GM23338 (cell line): ENCODE results near the gene SLC35F6. TPM values are rescaled to one million over a fixed set of nuclear protein-coding genes. Genes with fewer than 3 reads are reported as not detected.

Experiments used
- ATAC-seq: fragments of 200-7000 bp; cut with Tn5 transposase; 3 replicates; pipeline ENCODE4 v1.9.1; 2020
- DNase-seq: peaks from one replicate; pipeline ENCODE4 v3.0.0-alpha.2; 2015; ENCODE audit warnings: low spot score
- H2AFZ ChIP-seq: fragments of 200-600 bp; sonication (generic); 2 replicates; pipeline ENCODE4 v1.8.0; 2016; ENCODE audit warnings: antibody characterized with exemption, mild to moderate bottlenecking, moderate library complexity
- H3F3A ChIP-seq: fragments of 200-600 bp; sonication (generic); replicated peaks from 2 replicates; pipeline ENCODE4 v1.8.0; 2017; ENCODE audit warnings: antibody characterized with exemption, mixed run types, low read depth
- H3K27ac ChIP-seq: fragments of 200-600 bp; sonication (generic); 2 replicates; pipeline ENCODE4 v1.6.1; 2016; ENCODE audit warnings: low read depth
- H3K27me3 ChIP-seq: fragments of 200-600 bp; sonication (generic); 2 replicates; pipeline ENCODE4 v1.8.0; 2016; ENCODE audit warnings: mild to moderate bottlenecking, mixed run types, moderate library complexity; ENCODE audit not compliant: insufficient read depth
- H3K36me3 ChIP-seq: fragments of 200-600 bp; sonication (generic); 2 replicates; pipeline ENCODE4 v1.8.0; 2016; ENCODE audit warnings: mild to moderate bottlenecking; ENCODE audit not compliant: insufficient read depth
- H3K4me1 ChIP-seq: fragments of 200-600 bp; sonication (generic); 2 replicates; pipeline ENCODE4 v1.8.0; 2016; ENCODE audit warnings: mild to moderate bottlenecking, moderate library complexity; ENCODE audit not compliant: insufficient read depth
- H3K4me2 ChIP-seq: fragments of 200-600 bp; sonication (generic); 2 replicates; pipeline ENCODE4 v1.7.1; 2017; ENCODE audit warnings: mixed run types
- H3K4me3 ChIP-seq: fragments of 200-600 bp; sonication (generic); 2 replicates; pipeline ENCODE4 v1.6.1; 2016; ENCODE audit warnings: mixed run types
- H3K79me2 ChIP-seq: fragments of 200-600 bp; sonication (generic); replicated peaks from 2 replicates; pipeline ENCODE4 v1.8.0; 2017; ENCODE audit warnings: mild to moderate bottlenecking; ENCODE audit not compliant: insufficient read depth
- H3K9me2 ChIP-seq: fragments of 200-600 bp; sonication (generic); 2 replicates; pipeline ENCODE4 v1.8.0; 2017; ENCODE audit not compliant: insufficient read depth
- H4K20me1 ChIP-seq: fragments of 200-600 bp; sonication (generic); replicated peaks from 2 replicates; pipeline ENCODE4 v1.8.0; 2017; ENCODE audit warnings: mild to moderate bottlenecking; ENCODE audit not compliant: insufficient read depth
- H3K27ac Mint-ChIP-seq: 2 replicates; pipeline ENCODE4 v1.8.0; 2020; ENCODE audit warnings: inconsistent platforms, mild to moderate bottlenecking, moderate library complexity, mixed read lengths
- H3K27me3 Mint-ChIP-seq: 3 replicates; pipeline ENCODE4 v1.8.0; 2022; ENCODE audit warnings: low read depth, mild to moderate bottlenecking, moderate library complexity, mixed read lengths, inconsistent platforms; ENCODE audit not compliant: insufficient read depth, poor library complexity
- H3K36me3 Mint-ChIP-seq: 3 replicates; pipeline ENCODE4 v1.8.0; 2021; ENCODE audit warnings: low read depth, mild to moderate bottlenecking, inconsistent platforms, moderate library complexity, mixed read lengths
- H3K4me1 Mint-ChIP-seq: 3 replicates; pipeline ENCODE4 v1.8.0; 2020; ENCODE audit warnings: mild to moderate bottlenecking, inconsistent platforms, mixed read lengths
- H3K4me3 Mint-ChIP-seq: 3 replicates; pipeline ENCODE4 v1.8.0; 2021; ENCODE audit warnings: moderate library complexity, mild to moderate bottlenecking, inconsistent platforms, mixed read lengths
- H3K9me3 Mint-ChIP-seq: 3 replicates; pipeline ENCODE4 v1.8.0; 2020; ENCODE audit warnings: moderate library complexity, mild to moderate bottlenecking, inconsistent platforms, mixed read lengths
- CREB1 ChIP-seq: fragments of 250-450 bp; sonication (Bioruptor Pico); IDR thresholded peaks from 2 replicates; pipeline ENCODE4 v1.5.0; 2020; ENCODE audit warnings: low read depth, mild to moderate bottlenecking, moderate library complexity
- CTCF ChIP-seq, 2 experiments: fragments of 200-600 bp in 1 of 2; sonication (generic) in 1 of 2; conservative IDR thresholded peaks; 2 replicates each; pipeline versions ENCODE4 v1.5.1 to v1.6.1; 2016 to 2017; ENCODE audit warnings: antibody characterized with exemption in 2 of 2, low read depth in 2 of 2, mild to moderate bottlenecking in 2 of 2, moderate library complexity in 1 of 2
- ETS1 ChIP-seq: IDR thresholded peaks from 2 replicates; pipeline ENCODE4 v1.6.1; 2016; ENCODE audit warnings: antibody characterized with exemption
- JUNB ChIP-seq: IDR thresholded peaks from one replicate; pipeline ENCODE4 v1.6.1; 2016; ENCODE audit warnings: antibody characterized with exemption; ENCODE audit not compliant: unreplicated experiment
- NANOG ChIP-seq: IDR thresholded peaks from 2 replicates; pipeline ENCODE4 v1.6.1; 2016; ENCODE audit warnings: antibody characterized with exemption, borderline replicate concordance
- polyA plus RNA-seq: library from polyadenylated mRNA; unstranded; fragments of >200 nt; fragmentation: Nextera tagmentation; extraction: Ambion mirVana; gene quantifications from 2 replicates; pipeline ENCODE4 v1.2.1, GENCODE V29; 2016
- total RNA-seq: library from RNA; depleted of rRNA; stranded (reverse); fragments of >200 nt; shearing (Covaris generic); gene quantifications from 2 replicates; pipeline ENCODE4 v1.2.3, GENCODE V29; 2014

Gene SLC35F6
- total and polyA plus RNA-seq, 2 experiments from 2014 or later: 6.0 to 15.0 TPM

- H3K4me3 ChIP-seq: no peak overlapping the region
- DNase-seq (no peak), ATAC-seq (no peak)
- no peaks in the 10 kb centered on the region for H3K79me2 ChIP-seq
- no peak overlapping the region for H3K4me3 Mint-ChIP-seq
- no peak overlapping the region for H3K27ac ChIP-seq
- no peaks in the 10 kb centered on the region for H3K9me2 ChIP-seq
- no peaks in the 10 kb centered on the region for H4K20me1 ChIP-seq
- H3K4me1 Mint-ChIP-seq: peaks cover 15% of the 10 kb centered on the region
- peaks cover 9% of the 10 kb centered on the region for H3K4me1 ChIP-seq
- no peak overlapping the region for H2AFZ ChIP-seq
- H3F3A ChIP-seq: no peaks in the 10 kb centered on the region
- H3K9me3 Mint-ChIP-seq: no peaks in the 10 kb centered on the region; the same call in 2 of the 3 replicates
- H3K36me3 ChIP-seq: no peaks in the 10 kb centered on the region
- no peak overlapping the region for H3K4me2 ChIP-seq
- H3K27ac Mint-ChIP-seq: no peak overlapping the region
- no peak for TF ChIP-seq ETS1
- TF ChIP-seq JUNB: no peak
- TF ChIP-seq CREB1 (CRISPR knock-in tag): no peak
- no peak for TF ChIP-seq NANOG
- TF ChIP-seq CTCF (conservative IDR thresholded peaks at IDR 0.05; ENCODE audit: low read depth in 2 of 2): no peak
- peaks cover 3% of the 10 kb centered on the region for H3K27me3 Mint-ChIP-seq
- H3K27me3 ChIP-seq: peaks cover 17% of the 10 kb centered on the region
- H3K36me3 Mint-ChIP-seq: no peaks in the 10 kb centered on the region
Observed at GRCh38 chr2:26744953-26745352, 19.1 kb upstream of the SLC35F6 start.

GRCh38 chr2:26745609-26746327 is 18.3 kb upstream of the SLC35F6 start:
- TF ChIP-seq CTCF (conservative IDR thresholded peaks at IDR 0.05; ENCODE audit: low read depth in 2 of 2) (peak; percentile 97 to 98), ETS1 (no peak)
- Mint-ChIP-seq H3K36me3 (no peaks in the 10 kb centered on the region), H3K4me1 (peaks cover 21% of the 10 kb centered on the region), H3K27ac (no peak overlapping the region), H3K27me3 (peaks cover 8% of the 10 kb centered on the region), H3K4me3 (no peak overlapping the region), H3K9me3 (no peaks in the 10 kb centered on the region; the same call in 2 of the 3 replicates)
- H3K27me3 ChIP-seq: peaks cover 19% of the 10 kb centered on the region
- no peak overlapping the region for H3K27ac ChIP-seq
- ATAC-seq (peak; percentile 88), DNase-seq (peak; percentile 90)
- no peak overlapping the region for H2AFZ ChIP-seq
- H3F3A ChIP-seq: no peaks in the 10 kb centered on the region
- H3K79me2 ChIP-seq: no peaks in the 10 kb centered on the region
- no peaks in the 10 kb centered on the region for H3K9me2 ChIP-seq
- no peaks in the 10 kb centered on the region for H4K20me1 ChIP-seq
- no peak overlapping the region for H3K4me3 ChIP-seq
- no peaks in the 10 kb centered on the region for H3K36me3 ChIP-seq
- H3K4me2 ChIP-seq: no peak overlapping the region
- H3K4me1 ChIP-seq: peaks cover 15% of the 10 kb centered on the region
